Measurements from ENCODE around the gene EHD1. TPM values are rescaled to one million over a fixed set of nuclear protein-coding genes. Genes with fewer than 3 reads are reported as not detected.

EHD1 gene
- total and polyA plus RNA-seq, 2 of the 4 experiments (the other 2 are of a cell fraction), result 107 to 209 TPM

- TF ChIP-seq NFE2L2 (IDR thresholded peaks at IDR 0.05; ENCODE audit: low read depth, low read length) (no peak), CEBPB (IDR thresholded peaks at IDR 0.05; ENCODE audit: low read depth, low read length) (no peak)
Measured at GRCh38 chr11:64853709-64854108, 24.7 kb downstream of the EHD1 start (continued).

GRCh38 chr11:64852804-64853509 lies 25.5 kb downstream of the EHD1 start:
- intact Hi-C loops (cut with micrococcal nuclease) (no loop called here), dilution Hi-C loops (cut with HindIII; ENCODE audit: low sequenced_read_pairs, unreplicated experiment) (no loop called here), in situ Hi-C loops (cut with MboI; ENCODE audit: low sequenced_read_pairs) (no loop called here)
- Histone ChIP-seq H3K27ac (ENCODE audit: insufficient read depth, low read length) (no peak overlapping the region; the same call in 1 of the 2 replicates), H2BK5ac (ENCODE audit: low read depth, low read length, poor library complexity, severe bottlenecking) (no peak overlapping the region), H4K20me1 (ENCODE audit: insufficient read depth, low read length) (peaks cover 5% of the 10 kb centered on the region; the same call in 1 of the 2 replicates), H4K5ac (ENCODE audit: low read depth, low read length) (no peak overlapping the region), H3K9ac (ENCODE audit: low read depth, low read length) (no peak overlapping the region), H3K4me1 (ENCODE audit: control insufficient read depth, insufficient read depth, low read length) (peaks cover 36% of the 10 kb centered on the region), H3K4me2 (ENCODE audit: low read depth, low read length) (no peak overlapping the region), H2BK15ac (ENCODE audit: low read depth, low read length) (no peak overlapping the region), H3K18ac (ENCODE audit: low read depth, low read length) (no peak overlapping the region), H2BK120ac (ENCODE audit: low read depth, low read length) (no peak overlapping the region; the same call in 1 of the 2 replicates), H3K79me1 (ENCODE audit: low read depth in 1 of 2, low read length in 2 of 2) (peaks cover 20 to 77% of the 10 kb centered on the region in 2 experiments), H3K14ac (replicated peaks; ENCODE audit: low read depth, low read length) (no peak overlapping the region), H3K23ac (ENCODE audit: low read depth, low read length) (no peak overlapping the region), H3K36me3 (ENCODE audit: control insufficient read depth, insufficient read depth, low read length) (peaks cover 35% of the 10 kb centered on the region), H3K27me3 (ENCODE audit: control insufficient read depth, insufficient read depth, low read length) (no peaks in the 10 kb centered on the region), H3K9me3 (ENCODE audit: control insufficient read depth, insufficient read depth, low read length) (no peaks in the 10 kb centered on the region), H3K4ac (ENCODE audit: low read depth, low read length) (peak overlapping the region; percentile 28; the same call in 1 of the 2 replicates), H3K56ac (ENCODE audit: extremely low read depth, insufficient read depth, low read length) (no peak overlapping the region), H3K9me1 (ENCODE audit: insufficient read depth, low read length) (peaks cover 25% of the 10 kb centered on the region), H3K4me3 (ENCODE audit: insufficient read depth, low read depth, low read length) (no peak overlapping the region), H2AK5ac (ENCODE audit: low read depth, low read length) (peak overlapping the region; percentile 75), H4K8ac (ENCODE audit: low read depth in 2 of 2, low read length in 2 of 2) (no peak overlapping the region; a peak in 1 of 4 replicates), H2AK9ac (replicated peaks; ENCODE audit: low read depth, low read length, poor library complexity) (no peak overlapping the region), H2BK20ac (ENCODE audit: low read depth, low read length) (no peak overlapping the region), H4K91ac (ENCODE audit: insufficient read depth, low read depth, low read length) (no peak overlapping the region), H2AFZ (replicated peaks; ENCODE audit: low read length, poor library complexity) (no peak overlapping the region)
- TF ChIP-seq MXI1 (IDR thresholded peaks at IDR 0.05; ENCODE audit: borderline replicate concordance, low read depth, low read length), result no peak
- TF ChIP-seq POLR2A (IDR thresholded peaks at IDR 0.05; ENCODE audit: low read depth, low read length), result no peak
- TF ChIP-seq, protein P1, sequence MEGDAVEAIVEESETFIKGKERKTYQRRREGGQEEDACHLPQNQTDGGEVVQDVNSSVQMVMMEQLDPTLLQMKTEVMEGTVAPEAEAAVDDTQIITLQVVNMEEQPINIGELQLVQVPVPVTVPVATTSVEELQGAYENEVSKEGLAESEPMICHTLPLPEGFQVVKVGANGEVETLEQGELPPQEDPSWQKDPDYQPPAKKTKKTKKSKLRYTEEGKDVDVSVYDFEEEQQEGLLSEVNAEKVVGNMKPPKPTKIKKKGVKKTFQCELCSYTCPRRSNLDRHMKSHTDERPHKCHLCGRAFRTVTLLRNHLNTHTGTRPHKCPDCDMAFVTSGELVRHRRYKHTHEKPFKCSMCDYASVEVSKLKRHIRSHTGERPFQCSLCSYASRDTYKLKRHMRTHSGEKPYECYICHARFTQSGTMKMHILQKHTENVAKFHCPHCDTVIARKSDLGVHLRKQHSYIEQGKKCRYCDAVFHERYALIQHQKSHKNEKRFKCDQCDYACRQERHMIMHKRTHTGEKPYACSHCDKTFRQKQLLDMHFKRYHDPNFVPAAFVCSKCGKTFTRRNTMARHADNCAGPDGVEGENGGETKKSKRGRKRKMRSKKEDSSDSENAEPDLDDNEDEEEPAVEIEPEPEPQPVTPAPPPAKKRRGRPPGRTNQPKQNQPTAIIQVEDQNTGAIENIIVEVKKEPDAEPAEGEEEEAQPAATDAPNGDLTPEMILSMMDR (conservative IDR thresholded peaks at IDR 0.05; ENCODE audit: low read depth, low read length), result no peak
- TF ChIP-seq CEBPB (IDR thresholded peaks at IDR 0.05; ENCODE audit: low read depth, low read length), result no peak
- TF ChIP-seq, protein P2, sequence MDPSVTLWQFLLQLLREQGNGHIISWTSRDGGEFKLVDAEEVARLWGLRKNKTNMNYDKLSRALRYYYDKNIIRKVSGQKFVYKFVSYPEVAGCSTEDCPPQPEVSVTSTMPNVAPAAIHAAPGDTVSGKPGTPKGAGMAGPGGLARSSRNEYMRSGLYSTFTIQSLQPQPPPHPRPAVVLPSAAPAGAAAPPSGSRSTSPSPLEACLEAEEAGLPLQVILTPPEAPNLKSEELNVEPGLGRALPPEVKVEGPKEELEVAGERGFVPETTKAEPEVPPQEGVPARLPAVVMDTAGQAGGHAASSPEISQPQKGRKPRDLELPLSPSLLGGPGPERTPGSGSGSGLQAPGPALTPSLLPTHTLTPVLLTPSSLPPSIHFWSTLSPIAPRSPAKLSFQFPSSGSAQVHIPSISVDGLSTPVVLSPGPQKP (IDR thresholded peaks at IDR 0.05; ENCODE audit: borderline replicate concordance, low read depth, low read length), result no peak
- TF ChIP-seq MAZ (IDR thresholded peaks at IDR 0.05; ENCODE audit: borderline replicate concordance, low read depth, low read length), result no peak
- DNase-seq (no peak), ATAC-seq (ENCODE audit: low read depth) (no peak)
- WGBS, 2 experiments (ENCODE audit: extremely low coverage in 2 of 2, insufficient read length in 1 of 2), result no CpG with 5 or more reads among the region's 24 CpGs
- POLR2A ChIA-PET (ENCODE audit: unreplicated experiment), result no interaction called here
- TSS peak; percentile 70 for BruUV-seq (replicated peaks)
- CTCF ChIA-PET, result no interaction called here

Measured in IMR-90 (cell line).